AG04449 (cell line): ENCODE results near the gene DVL2.

Experiments
- CTCF ChIA-PET: fragments of 350-600 bp; formaldehyde crosslinking; extraction: SDS; loops from one replicate; lab custom pipeline; 2021; ENCODE audit warnings: antibody characterized with exemption; lab: Yijun Ruan, JAX
- POLR2A ChIA-PET: fragments of 400-600, 350-600 bp; formaldehyde crosslinking; extraction: SDS; loops from one replicate; lab custom pipeline; 2020; ENCODE audit warnings: antibody characterized with exemption, inconsistent platforms; lab: Yijun Ruan, JAX
- DNase-seq: peaks from one replicate; pipeline ENCODE4 v3.0.0-alpha.2; 2010; ENCODE audit warnings: low read depth, low spot score
- H3K4me3 ChIP-seq: 2 replicates; pipeline ENCODE4 v1.5.1; 2011; ENCODE audit warnings: low read depth, mild to moderate bottlenecking, control low read depth, low read length
- TF ChIP-seq, protein P1 (sequence below): IDR thresholded peaks from one replicate; pipeline ENCODE4 v1.5.1; 2011; ENCODE audit warnings: mild to moderate bottlenecking, moderate library complexity, low read length, control low read depth, inconsistent platforms; ENCODE audit not compliant: insufficient read depth; ENCODE audit errors: missing control alignments

Gene DVL2

GRCh38 chr17:7213895-7214299 lies 20.4 kb downstream of the DVL2 start:
- DNase-seq, result no peak
- TF ChIP-seq, protein P1, sequence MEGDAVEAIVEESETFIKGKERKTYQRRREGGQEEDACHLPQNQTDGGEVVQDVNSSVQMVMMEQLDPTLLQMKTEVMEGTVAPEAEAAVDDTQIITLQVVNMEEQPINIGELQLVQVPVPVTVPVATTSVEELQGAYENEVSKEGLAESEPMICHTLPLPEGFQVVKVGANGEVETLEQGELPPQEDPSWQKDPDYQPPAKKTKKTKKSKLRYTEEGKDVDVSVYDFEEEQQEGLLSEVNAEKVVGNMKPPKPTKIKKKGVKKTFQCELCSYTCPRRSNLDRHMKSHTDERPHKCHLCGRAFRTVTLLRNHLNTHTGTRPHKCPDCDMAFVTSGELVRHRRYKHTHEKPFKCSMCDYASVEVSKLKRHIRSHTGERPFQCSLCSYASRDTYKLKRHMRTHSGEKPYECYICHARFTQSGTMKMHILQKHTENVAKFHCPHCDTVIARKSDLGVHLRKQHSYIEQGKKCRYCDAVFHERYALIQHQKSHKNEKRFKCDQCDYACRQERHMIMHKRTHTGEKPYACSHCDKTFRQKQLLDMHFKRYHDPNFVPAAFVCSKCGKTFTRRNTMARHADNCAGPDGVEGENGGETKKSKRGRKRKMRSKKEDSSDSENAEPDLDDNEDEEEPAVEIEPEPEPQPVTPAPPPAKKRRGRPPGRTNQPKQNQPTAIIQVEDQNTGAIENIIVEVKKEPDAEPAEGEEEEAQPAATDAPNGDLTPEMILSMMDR, result peak; percentile 34
- peak overlapping the region; percentile 66 for H3K4me3 ChIP-seq
- CTCF ChIA-PET, result interaction anchor here (0.7 to 2.3 kb wide), 8 partner anchors 11 to 168 kb away, joined by 3 to 11 read pairs (median 4); partner anchors contain the start of gene SLC2A4
- POLR2A ChIA-PET, result interaction anchor here (1.2 kb wide), 1 partner anchor 23 kb away, joined by 3 read pairs; no protein-coding TSS in a partner anchor

- no peak overlapping the region for H3K4me3 ChIP-seq
- CTCF ChIA-PET, result no interaction called here
- POLR2A ChIA-PET, result no interaction called here
- no peak for DNase-seq
- TF ChIP-seq, protein P1, result no peak
Measured at GRCh38 chr17:7211491-7212273, 22.6 kb downstream of the DVL2 start.

DNA sequence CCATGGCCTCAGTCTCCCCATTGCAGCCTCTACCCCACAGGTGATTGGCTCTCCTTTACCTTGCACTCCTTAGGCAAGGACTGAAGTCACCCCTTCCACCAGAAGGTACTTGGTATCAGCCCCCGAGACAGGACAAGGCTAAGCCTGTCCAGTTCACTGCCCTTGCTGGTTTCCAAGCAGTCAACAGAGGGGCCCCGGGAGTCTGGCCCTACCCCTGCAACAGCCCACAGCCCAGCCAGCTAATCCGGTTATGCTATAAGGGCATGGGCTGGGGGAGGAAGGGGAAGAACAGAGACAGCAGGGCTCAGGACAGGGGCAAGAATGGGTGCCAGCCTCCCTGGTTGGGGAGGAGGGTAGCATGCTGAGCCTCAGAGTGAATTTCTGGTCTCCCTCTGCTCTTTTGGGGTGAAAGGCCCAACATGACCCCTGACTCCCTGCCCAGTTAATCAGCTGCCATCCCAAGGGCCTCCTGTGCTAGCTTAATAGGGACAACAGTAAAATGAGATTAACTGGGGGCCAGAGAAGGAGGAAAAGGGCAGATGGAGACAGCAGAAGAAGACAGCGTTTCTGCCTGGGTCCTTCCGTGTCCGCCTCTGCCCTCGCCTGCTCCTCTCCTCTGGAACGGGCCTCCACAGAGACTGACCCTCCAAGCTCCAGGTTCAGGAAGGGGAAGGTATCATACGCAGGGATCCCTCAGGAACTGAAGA lies 25.4 kb downstream of the DVL2 start:
- ChIA-PET CTCF (no interaction called here), POLR2A (no interaction called here)
- H3K4me3 ChIP-seq, result no peak overlapping the region
- DNase-seq, result no peak
- TF ChIP-seq, protein P1, result no peak

DNA sequence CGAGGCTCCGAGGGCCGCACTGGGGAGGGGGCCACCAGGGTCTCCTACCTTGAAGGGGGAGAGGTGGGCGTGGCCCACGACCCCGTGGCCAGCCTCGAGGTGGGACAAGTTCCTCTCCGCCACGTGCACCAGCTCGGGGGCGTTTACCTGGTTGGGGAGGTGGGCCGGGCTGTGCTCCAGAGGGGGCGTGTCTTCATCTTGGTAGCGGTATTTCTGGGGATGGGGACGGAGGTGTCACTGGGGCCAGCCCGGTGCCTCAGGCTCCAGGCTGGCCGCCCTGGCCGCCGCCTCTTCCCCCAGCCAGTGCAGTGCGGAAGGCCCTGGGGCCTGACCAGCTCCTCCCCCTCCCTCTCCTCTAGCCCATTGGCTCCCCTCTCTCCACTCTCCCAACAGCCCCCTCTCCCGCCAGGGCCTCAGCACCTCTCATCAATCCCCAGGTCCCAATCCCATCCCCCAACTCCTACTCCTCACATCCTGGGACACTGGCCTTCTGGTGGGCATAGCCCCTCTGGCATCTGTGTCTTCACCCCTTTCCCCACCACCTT lies 26.2 kb downstream of the DVL2 start:
- POLR2A ChIA-PET, result no interaction called here
- no peak overlapping the region for H3K4me3 ChIP-seq
- TF ChIP-seq, protein P1, result no peak
- no peak for DNase-seq
- CTCF ChIA-PET, result interaction anchor here (1.2 kb wide), 1 partner anchor 163 kb away, joined by 4 read pairs; no protein-coding TSS in a partner anchor

- CTCF ChIA-PET, result interaction anchor here (1.2 kb wide), 1 partner anchor 162 kb away, joined by 4 read pairs; no protein-coding TSS in a partner anchor
- TF ChIP-seq, protein P1, result no peak
- DNase-seq, result no peak
- POLR2A ChIA-PET, result interaction anchor here (0.6 kb wide), 1 partner anchor 52 kb away, joined by 4 read pairs; no protein-coding TSS in a partner anchor
- no peak overlapping the region for H3K4me3 ChIP-seq
Measured at GRCh38 chr17:7207120-7208001, 27.0 kb downstream of the DVL2 start.
